ENCODE results near the gene SMARCD2.

GRCh38 chr17:63854709-63855108 lies 12.2 kb upstream of the SMARCD2 start:
- TF ChIP-seq POLR2AphosphoS5 (IDR thresholded peaks at IDR 0.05; ENCODE audit: borderline replicate concordance, low read depth, low read length) (no peak), EZH2 (IDR thresholded peaks at IDR 0.05) (no peak), FOXP2 (optimal IDR thresholded peaks at IDR 0.05; ENCODE audit: control extremely low read depth, extremely low read length, insufficient read depth) (no peak)

Data from SK-N-MC (cell line).